GM18499 (cell line): ENCODE measurements around the gene CYSRT1.

Experiments used
- ATAC-seq: cut with Tn5 transposase; IDR thresholded peaks from one replicate; pipeline ENCODE4 v1.9.1; 2021; ENCODE audit warnings: moderate number of reproducible peaks; ENCODE audit not compliant: insufficient read depth, unreplicated experiment

CYSRT1 gene

DNA sequence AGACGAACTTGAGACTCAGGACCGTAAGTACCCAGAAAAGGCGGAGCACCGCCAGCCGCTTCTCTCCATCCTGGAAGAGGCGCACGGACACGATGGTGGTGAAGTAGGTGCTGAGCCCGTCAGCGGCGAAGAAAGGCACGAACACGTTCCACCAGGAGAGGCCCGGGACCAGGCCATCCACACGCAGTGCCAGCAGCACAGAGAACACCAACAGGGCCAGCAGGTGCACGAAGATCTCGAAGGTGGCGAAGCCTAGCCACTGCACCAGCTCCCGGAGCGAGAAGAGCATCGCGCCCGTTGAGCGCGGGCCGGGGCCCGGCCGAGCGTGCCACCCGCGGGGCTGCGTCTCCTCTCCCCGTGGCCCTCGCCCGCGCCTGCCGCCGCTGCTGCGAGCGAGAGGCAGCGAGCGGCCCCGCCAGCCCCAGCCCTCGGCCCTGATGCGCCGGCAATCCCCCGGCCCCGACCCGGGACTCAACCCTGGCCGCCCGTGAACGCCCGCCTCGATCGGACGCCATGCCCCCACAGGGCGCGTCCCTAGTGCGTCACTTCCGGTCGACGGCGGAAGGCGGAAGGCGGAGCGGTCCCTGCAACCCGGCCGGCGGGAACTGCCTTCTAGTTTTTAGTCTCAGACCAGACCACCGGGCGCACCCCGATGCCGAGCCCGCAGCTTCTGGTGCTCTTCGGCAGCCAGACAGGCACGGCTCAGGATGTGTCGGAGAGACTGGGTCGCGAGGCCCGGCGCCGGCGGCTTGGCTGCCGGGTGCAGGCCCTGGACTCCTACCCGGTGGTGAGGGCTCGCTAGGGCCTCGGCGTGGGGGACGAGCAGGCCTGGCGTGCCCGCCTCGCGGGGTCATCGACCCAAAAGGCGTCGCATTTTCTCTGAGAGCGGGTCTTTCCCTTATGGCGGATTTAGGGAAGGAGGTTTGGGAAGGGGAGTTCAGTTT is 19.6 kb upstream of the CYSRT1 start, which contains the start of the genes NDOR1 and TMEM203:
Gene NDOR1, plus strand, starts transcription at position 575 of the 944 bp plus-strand sequence. Its CDS starts 78 bp downstream, at position 653.
Gene TMEM203, minus strand, starts transcription at position 523 of the 944 bp plus-strand sequence. Its CDS starts 234 bp downstream, at position 289.
- no peak for ATAC-seq

DNA sequence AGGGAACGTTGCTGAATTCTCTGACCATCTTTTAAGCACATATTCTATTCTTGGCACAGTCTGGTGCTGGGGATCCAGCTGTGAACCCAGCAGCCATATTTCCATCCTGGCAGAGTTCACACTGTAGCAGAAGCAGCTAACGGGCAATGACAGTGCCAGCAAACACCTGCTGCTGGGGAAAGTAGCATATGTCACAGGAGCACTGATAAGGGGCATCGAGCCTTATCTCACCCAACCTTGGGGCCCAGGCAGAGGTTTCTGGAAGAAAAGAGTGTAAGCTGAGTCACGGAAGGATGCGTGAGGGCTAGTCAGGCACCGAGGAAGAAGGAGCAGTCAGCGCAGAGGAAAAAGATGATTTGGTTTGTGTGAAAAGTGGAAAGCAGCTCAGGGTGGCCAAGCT is 18.4 kb upstream of the CYSRT1 start:
- no peak for ATAC-seq

DNA sequence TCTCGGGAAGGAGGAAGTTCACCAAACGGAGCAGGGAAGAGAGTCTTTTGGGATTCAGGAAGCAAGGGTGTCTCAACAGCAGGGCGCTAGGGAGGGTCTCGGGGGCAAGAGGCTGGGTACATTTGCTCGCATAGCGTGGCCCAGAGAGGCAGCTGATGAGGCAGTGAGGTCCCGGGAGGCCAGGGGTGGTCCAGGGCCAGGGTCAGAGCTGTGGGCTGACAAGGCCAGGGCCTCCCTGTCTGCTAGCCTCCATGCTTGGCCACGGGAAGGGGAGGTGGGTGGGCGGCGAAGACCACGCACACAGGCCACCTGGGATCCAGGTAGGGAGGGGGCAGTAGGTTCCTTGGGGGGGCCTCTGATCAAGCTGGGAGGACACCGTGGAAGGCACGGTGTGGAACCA is 13.4 kb upstream of the CYSRT1 start:
- no peak for ATAC-seq

DNA sequence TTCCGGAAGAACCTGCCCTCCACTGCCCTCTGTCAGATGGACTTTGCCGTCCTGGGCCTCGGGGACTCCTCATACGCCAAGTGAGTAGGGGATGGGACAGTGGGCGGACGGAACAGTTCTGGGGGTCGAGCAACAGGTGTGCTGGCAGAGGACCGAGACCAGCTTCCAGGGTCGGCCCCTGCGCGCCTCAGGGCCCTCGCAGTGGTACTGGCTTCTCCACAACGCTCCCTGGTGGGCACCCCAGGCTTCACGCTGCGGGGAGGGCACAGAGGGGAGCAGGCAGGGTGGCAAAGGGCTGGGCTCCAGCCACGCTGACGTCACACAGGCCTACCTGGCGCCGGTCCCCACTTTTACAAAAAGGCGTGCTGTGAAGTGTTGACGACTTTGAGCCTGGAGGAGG is 12.5 kb upstream of the CYSRT1 start:
- no peak for ATAC-seq

DNA sequence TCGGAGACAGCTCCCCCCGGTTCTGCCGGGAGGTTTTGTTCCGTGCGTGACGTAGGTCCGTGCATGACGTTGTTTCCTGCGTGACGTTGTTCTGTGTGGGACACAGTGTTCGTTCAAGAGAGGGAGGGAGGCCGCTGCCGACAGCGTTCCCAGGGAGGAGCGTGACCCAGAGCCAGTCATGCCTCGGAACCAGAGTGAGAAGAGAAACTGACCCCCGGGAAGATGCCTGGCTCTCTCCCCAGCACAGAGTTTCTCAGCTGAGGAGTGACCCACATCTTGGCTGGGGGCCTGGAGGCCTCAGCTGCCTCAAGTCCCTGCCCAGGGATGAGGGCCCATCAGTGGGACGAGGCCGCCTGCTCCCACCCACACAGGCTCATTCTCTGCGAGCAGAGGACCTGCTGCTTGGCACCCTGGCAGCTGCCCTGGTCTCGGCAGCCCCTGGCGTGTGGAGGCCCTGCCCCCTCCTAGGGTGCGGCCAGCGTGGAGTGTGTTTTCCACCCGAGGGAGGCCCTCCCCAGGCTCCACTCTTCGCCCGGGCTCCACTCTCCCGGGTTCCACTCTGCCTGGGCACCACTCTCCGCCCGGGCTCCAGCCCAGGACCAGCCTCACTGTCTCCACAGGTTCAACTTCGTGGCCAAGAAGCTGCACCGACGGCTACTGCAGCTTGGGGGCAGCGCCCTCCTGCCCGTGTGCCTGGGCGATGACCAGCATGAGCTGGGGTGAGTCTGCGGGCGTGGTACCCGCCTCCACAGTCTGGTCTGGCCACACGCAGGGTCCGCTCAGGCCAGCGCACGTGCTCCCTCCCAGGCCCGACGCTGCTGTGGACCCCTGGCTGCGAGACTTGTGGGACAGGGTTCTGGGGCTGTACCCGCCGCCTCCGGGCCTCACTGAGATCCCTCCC is 11.6 kb upstream of the CYSRT1 start:
- ATAC-seq, result no peak

DNA sequence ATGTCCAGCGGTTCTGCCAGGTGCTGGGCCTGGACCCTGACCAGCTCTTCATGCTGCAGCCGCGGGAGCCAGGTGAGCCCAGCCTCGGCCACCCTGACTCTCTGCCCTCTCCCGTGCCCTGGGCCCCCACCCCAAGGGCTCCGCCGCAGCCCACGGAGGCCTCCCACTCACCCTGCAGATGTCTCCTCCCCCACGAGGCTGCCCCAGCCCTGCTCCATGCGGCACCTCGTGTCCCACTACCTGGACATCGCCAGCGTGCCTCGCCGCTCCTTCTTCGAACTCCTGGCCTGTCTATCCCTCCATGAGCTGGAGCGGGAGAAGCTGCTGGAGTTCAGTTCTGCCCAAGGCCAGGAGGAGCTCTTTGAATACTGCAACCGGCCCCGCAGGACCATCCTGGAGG is 10.4 kb upstream of the CYSRT1 start:
- no peak for ATAC-seq

DNA sequence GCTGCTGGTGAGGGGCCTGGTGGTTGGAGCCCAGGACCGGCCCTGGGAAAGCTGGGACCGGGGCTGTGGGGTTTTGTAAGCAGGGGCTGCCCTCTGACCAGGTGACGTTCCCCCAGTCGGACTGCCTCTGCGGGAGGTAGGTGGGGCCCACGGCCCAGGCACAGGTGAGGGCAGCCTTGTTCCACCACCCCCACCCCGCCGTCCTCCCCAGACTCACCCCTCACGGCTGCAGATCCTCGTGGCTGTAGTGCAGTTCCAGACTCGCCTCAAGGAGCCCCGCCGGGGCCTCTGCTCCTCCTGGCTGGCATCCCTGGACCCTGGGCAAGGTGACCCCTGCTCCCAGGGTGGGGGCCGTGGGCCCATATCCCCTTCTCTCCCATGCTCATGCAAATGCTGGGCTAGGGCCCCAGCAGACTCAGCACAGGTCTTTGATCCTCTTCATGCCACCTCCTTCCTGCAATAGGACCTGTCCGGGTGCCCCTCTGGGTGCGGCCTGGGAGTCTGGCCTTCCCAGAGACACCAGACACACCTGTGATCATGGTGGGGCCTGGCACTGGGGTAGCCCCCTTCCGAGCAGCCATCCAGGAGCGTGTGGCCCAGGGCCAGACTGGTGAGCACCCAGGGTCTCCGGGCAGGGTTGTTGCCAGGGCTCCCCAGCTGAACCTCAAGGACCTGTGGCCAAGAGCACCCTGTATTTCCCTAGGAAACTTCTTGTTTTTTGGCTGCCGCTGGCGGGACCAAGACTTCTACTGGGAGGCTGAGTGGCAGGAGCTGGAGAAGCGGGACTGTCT is 9.6 kb upstream of the CYSRT1 start:
- no peak for ATAC-seq

DNA sequence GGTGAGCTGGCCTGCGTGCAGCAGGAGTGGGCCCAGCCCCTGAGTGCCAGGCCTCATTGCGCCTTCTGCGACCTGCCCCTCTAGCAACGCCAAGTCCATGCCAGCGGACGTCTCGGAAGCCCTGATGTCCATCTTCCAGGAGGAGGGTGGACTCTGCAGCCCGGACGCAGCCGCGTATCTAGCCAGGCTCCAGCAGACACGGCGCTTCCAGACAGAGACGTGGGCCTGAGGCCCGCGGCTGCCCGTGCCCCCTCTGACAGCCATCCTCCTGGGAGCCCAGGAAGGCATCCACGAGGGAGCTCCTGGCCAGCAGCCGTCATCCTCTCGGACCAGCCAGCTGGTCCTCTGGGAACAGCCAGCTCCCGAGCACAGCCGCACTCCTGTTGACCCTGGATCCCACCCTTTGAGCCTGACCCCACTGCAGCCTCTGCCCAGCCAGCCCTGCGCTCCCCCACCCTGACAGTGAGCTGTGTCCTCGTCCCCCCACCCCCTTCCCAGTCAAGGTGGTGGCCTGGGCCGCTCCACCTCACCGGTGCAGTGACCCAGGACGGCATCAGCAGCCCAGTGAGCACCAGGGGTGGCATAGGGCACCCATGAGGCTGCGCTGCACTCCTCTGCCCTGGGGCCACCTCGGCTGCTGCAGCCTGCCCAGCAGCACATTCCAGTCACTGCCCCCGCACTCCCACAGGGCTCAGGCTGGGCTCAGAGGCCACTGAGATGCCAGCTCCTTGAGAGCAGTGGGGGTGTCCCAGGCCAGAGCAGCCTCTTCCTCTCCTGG is 8.6 kb upstream of the CYSRT1 start:
- ATAC-seq, result no peak

DNA sequence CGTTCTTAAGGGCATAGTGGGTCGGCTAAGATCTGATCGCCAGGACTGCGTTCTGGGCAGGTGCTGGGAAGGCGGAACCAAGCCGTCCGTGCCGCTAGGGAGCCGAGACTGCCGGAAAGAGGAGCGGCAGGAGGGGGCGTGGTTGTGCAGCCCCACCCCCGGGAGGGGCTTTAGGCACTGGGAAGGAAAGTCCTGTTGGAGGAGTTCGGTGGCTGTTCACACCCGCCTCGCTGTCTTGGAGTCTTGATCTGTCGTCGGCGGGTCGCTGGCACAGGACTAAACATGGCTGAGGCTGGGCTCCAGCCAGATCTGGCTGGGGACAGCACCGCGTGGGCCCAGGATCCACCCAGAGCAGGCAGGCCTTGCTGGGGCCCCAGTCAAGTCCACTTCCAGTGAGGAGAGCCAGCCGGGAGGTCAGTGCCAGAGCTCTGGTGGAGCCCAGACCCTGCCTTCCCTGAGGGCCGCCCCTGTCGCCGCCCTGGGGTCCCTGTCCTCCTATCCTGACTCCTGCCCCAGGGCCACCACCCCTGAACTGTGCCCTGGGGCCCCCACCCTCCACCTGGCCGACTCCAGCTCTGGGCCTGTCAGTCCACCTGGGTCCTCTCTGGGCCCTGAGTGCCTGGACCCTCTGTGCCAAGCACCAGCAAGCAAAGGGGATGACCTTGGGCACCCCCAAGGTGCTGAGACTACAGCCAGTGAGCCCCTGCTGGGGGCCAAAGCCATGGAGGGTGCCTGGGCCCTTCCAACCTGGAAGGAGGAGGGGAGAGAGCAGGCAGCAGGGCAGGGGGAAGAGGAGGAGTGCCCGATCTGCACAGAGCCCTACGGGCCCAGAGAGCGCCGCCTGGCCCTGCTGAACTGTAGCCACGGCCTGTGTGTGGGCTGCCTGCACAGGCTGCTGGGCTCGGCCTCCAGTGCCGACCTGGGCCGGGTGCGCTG is 7.4 kb upstream of the CYSRT1 start:
- no peak for ATAC-seq

DNA sequence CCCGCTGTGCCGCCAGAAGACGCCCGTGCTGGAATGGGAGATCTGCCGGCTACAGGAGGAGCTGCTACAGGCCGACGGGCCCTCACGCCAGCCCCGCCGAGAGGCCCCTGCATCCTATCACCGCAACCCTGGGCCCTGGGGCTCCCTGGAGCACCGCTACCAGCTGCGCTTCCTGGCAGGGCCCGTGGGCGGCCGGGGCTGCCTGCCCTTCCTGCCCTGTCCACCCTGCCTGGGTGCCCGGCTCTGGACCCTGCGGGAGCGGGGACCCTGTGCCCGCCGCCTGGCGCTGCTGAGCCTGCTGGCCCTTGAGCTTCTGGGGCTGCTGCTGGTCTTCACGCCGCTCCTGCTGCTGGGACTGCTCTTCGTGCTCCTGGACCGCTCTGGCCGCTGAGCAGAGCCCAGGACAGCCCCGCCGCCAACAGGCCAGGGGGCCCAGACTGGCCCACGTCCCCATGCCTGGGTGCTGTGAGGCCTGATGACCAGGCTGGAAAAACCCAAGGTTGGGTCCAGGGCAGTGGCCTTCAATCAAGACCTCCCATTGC is 6.7 kb upstream of the CYSRT1 start:
- no peak for ATAC-seq

DNA sequence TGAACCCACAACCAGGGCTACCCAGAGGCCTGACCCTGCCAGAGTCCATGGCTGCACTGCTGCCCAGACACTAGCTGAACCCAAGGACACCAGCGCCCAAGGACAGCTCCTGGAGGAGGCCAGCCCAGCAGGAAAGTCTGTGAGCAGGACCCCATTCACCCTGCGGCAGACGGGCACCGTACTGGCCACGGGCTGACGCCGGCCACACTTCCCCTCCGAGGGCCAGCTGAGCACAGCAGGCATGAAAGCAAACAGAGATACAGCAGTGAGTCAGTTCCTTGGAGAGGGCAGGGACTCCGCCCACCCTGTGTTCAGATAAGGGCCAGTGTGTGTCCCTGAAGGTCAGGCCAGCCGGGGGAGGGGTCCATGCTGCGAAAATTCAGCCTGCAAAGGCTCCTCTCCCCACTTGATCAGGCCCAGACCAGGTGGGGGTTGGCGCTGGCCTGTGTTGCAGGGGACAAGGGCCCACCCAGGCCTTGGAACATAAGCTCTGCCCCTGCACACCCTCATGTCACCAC is 6.2 kb upstream of the CYSRT1 start:
- ATAC-seq, result no peak

DNA sequence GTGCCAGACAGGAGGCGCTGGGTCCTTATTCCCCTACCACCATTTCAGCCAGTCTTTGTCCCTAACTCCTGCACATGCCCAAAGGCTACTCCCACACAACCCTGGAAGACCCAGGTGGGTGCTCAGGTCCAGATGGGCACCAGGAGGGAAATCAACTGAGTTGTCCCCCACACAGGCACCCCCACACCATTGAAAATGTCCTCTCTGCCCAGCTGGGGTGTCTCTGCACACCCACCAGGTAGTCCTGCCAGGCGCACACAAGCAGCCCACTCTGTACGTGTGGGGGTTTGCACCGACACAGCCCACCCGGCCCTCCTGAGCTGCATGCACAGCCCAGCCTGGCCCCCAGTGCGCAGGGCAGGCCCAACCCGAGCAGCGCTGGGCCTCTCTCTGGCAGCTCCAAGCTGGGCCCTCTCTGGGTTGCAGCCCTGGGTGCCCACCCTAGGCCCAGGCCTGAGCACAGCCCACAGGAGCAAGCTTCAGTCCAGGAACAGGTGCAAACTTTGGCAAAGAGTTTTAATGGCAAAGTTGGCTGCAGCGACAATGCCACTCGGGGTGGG is 5.1 kb upstream of the CYSRT1 start:
- no peak for ATAC-seq

DNA sequence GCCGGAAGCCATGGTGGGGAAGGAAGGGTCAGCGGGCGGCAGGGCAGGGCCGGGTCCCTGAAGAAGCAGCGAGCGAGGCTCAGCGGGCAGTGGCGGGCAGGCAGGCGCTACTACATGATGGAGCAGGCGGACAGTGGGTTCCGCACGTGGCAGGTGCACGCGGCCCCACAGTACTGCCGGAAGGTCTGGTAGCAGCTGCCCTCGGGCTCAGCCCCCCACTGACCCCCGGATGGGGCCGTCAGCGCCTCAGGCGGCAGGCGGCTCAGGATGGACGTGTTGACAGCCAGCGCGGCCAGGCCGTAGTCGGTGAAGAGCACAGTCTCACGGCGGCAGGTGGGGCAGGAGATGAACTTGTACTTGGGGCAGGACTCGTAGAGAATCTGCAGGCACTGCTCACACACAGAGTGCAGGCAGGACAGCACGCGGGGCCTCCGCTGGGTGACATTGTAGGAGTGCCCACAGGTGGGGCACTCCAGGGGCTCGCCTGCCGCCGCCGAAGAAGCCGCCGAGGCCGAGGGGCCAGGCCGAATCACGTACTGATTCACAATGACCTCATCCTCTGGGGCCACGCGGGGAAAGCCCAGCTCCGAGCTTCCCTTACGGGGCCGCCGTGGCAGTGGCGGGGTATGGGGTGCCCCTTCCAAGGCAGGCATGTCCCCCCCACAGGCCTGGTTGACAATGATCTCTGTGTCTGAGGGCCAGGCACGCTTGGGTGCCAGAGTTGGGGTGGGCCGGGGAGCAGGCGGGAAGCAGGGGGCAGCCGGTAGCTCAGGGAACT is 4.5 kb upstream of the CYSRT1 start:
- no peak for ATAC-seq

DNA sequence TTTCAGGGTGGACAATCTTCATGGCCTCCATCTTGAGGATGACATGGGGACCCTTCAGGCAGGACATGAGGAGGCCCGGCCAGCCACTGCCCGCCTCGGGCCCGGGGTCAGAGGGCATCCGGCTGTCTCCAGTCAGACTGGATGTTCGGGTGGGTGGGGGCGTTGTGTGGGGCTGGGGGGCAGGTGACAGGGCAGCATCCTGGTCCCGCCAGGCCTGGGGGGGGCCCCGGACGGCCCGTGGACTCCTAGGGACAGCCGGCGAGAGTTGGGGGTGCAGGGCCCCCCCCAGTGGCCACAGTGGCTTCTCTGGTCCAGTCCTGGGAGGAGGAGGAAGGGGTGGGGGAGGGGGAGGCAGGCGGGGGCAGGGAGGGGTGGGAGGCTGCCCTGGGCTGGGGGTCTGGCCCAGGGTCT is 3.9 kb upstream of the CYSRT1 start:
- no peak for ATAC-seq

DNA sequence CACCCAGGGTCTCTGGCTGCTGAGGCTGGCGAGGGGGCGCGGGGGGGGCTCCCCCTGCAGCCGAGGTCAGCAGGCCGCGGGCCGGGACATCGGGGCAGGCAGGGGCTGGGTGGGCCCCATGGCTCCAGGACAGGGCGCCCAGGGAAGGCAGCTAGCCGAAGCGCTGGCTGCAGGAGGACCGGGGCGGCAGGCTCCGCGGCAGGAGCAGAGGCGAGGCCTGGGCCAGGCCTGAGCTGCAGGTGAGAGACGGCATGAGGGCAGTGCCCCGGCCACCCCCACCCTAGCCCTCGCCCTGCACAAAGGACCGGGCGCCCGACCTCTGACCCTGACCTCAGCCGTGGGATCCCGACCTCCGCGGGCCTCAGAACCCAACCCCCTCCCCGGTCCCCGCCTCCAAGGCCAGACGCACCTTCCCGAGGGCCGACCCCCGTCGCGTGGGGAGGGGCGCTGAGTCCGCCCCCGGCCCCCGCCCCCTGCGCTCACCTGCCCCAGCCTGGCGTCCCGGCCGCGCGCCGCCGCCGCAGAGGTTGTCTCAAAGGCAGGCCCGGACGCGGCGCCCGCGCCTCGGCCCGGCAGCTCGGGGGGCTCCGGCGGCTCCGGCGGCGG is 3.4 kb upstream of the CYSRT1 start:
- ATAC-seq, result no peak
